NCI-H82 (cell line): ENCODE data around the gene YBX1.
"Not testable (repeated sequence)": the region's sequence is repeated elsewhere in the genome, so short reads cannot be mapped to it uniquely, and the experiment has no call there.

Experiments used
- DNase-seq: peaks from one replicate; lab custom pipeline; 2025; lab: John Stamatoyannopoulos, UW

YBX1 gene

GRCh38 chr1:42690477-42691156, 8.4 kb downstream of the YBX1 start:
- no peak for DNase-seq

GRCh38 chr1:42691157-42691498, 8.9 kb downstream of the YBX1 start:
- no peak for DNase-seq

GRCh38 chr1:42692461-42692860, 10.2 kb downstream of the YBX1 start:
- no peak for DNase-seq

GRCh38 chr1:42692911-42693310, 10.7 kb downstream of the YBX1 start:
- no peak for DNase-seq

GRCh38 chr1:42698081-42698813, 16.0 kb downstream of the YBX1 start:
- no peak for DNase-seq

- DNase-seq = no peak
These were observed 17.8 kb downstream of the YBX1 start for GRCh38 chr1:42700006-42700405.

- no peak for DNase-seq
These were observed 21.8 kb downstream of the YBX1 start for GRCh38 chr1:42703888-42704464.

- not testable (repeated sequence) for DNase-seq
These were observed 30.6 kb downstream of the YBX1 start for GRCh38 chr1:42712808-42713207.

- DNase-seq = no peak
These were observed 31.1 kb downstream of the YBX1 start for GRCh38 chr1:42713293-42713692.

- not testable (repeated sequence) for DNase-seq
These were observed 32.2 kb downstream of the YBX1 start for GRCh38 chr1:42714441-42714840.

- no peak for DNase-seq
These were observed 38.6 kb downstream of the YBX1 start for GRCh38 chr1:42720868-42721267.

GRCh38 chr1:42721926-42722325, 39.7 kb downstream of the YBX1 start:
- no peak for DNase-seq

- not testable (repeated sequence) for DNase-seq
These were observed 40.2 kb downstream of the YBX1 start for GRCh38 chr1:42722403-42722802.

- no peak for DNase-seq
These were observed 41.3 kb downstream of the YBX1 start for GRCh38 chr1:42723511-42723910.

GRCh38 chr1:42725820-42726219, 43.6 kb downstream of the YBX1 start:
- DNase-seq = not testable (repeated sequence)

- peak; percentile 72 for DNase-seq
These were observed 47.8 kb downstream of the YBX1 start for GRCh38 chr1:42730002-42730401.

- peak; percentile 63 for DNase-seq
These were observed 48.8 kb downstream of the YBX1 start for GRCh38 chr1:42730988-42731387.

- no peak for DNase-seq
These were observed 49.4 kb downstream of the YBX1 start for GRCh38 chr1:42731585-42731984.

GRCh38 chr1:42732126-42732680, 50.0 kb downstream of the YBX1 start:
- DNase-seq = peak; percentile 95

GRCh38 chr1:42733415-42734200, 51.4 kb downstream of the YBX1 start:
- DNase-seq = no peak

GRCh38 chr1:42734201-42735035, 52.2 kb downstream of the YBX1 start:
- no peak for DNase-seq
